Astrocyte (in vitro differentiated cells and primary cell): ENCODE measurements around the gene TIAM2.

Source experiments
- EZH2 ChIP-seq: IDR thresholded peaks from 2 replicates; pipeline ENCODE4 v1.6.1; 2012; ENCODE audit warnings: mild to moderate bottlenecking, low read length, inconsistent platforms; ENCODE audit not compliant: insufficient read depth
- TF ChIP-seq, protein P1 (sequence below): IDR thresholded peaks from 2 replicates; pipeline ENCODE4 v1.5.1; 2011; ENCODE audit warnings: low read depth, mild to moderate bottlenecking, inconsistent platforms, low read length, moderate library complexity; ENCODE audit not compliant: insufficient read depth

GRCh38 chr6:154953644-154954043 is 41.5 kb upstream of the TIAM2 start:
- TF ChIP-seq, protein P1, sequence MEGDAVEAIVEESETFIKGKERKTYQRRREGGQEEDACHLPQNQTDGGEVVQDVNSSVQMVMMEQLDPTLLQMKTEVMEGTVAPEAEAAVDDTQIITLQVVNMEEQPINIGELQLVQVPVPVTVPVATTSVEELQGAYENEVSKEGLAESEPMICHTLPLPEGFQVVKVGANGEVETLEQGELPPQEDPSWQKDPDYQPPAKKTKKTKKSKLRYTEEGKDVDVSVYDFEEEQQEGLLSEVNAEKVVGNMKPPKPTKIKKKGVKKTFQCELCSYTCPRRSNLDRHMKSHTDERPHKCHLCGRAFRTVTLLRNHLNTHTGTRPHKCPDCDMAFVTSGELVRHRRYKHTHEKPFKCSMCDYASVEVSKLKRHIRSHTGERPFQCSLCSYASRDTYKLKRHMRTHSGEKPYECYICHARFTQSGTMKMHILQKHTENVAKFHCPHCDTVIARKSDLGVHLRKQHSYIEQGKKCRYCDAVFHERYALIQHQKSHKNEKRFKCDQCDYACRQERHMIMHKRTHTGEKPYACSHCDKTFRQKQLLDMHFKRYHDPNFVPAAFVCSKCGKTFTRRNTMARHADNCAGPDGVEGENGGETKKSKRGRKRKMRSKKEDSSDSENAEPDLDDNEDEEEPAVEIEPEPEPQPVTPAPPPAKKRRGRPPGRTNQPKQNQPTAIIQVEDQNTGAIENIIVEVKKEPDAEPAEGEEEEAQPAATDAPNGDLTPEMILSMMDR: no peak
- no peak for TF ChIP-seq EZH2
